Measurements from ENCODE around the gene TLR2. TPM values are rescaled to one million over a fixed set of nuclear protein-coding genes. Genes with fewer than 3 reads are reported as not detected.

TLR2 gene
- total RNA-seq, 6 experiments from 2014 or later: 4.2 to 22.3 (median 12.1) TPM

- H3K4me3 ChIP-seq: no peak overlapping the region
- H3K27me3 ChIP-seq: no peaks in the 10 kb centered on the region
- WGBS (ENCODE audit: insufficient coverage, low coverage, low lambda C conversion rate, missing lambda C conversion rate): 63% methylated on average over 9 of the region's 9 CpGs
- no peaks in the 10 kb centered on the region for H3K4me1 ChIP-seq
- intact Hi-C loops (cut with DNase I): no loop called here
- ATAC-seq (peak; percentile 85 to 95 (median 91)), DNase-seq (no peak)
- no peaks in the 10 kb centered on the region for H3K9me3 ChIP-seq
- H3K36me3 ChIP-seq: no peaks in the 10 kb centered on the region
- TF ChIP-seq CTCF (IDR thresholded peaks at IDR 0.05) (peak; percentile 47 to 59 (median 57)), POLR2A (IDR thresholded peaks at IDR 0.05) (no peak)
- no peak overlapping the region for H3K27ac ChIP-seq
Measured at GRCh38 chr4:153643406-153644383, 40.4 kb upstream of the TLR2 start.

GRCh38 chr4:153645183-153645582 lies 38.9 kb upstream of the TLR2 start:
- TF ChIP-seq CTCF (IDR thresholded peaks at IDR 0.05): peak in 1 of 4 donors; percentile 21
- no peak for TF ChIP-seq POLR2A (IDR thresholded peaks at IDR 0.05)
- DNase-seq: no peak
- intact Hi-C loops (cut with DNase I): no loop called here
- 77% methylated on average over 1 of the region's 1 CpG for WGBS (ENCODE audit: insufficient coverage, low coverage, low lambda C conversion rate, missing lambda C conversion rate)
- Histone ChIP-seq H3K27me3 (no peaks in the 10 kb centered on the region), H3K36me3 (no peaks in the 10 kb centered on the region), H3K27ac (no peak overlapping the region), H3K4me1 (no peaks in the 10 kb centered on the region), H3K9me3 (no peaks in the 10 kb centered on the region), H3K4me3 (no peak overlapping the region)
- no peak for ATAC-seq

- Histone ChIP-seq H3K27ac (no peak overlapping the region), H3K4me3 (no peak overlapping the region), H3K36me3 (no peaks in the 10 kb centered on the region), H3K9me3 (no peaks in the 10 kb centered on the region), H3K4me1 (no peaks in the 10 kb centered on the region), H3K27me3 (no peaks in the 10 kb centered on the region)
- DNase-seq: no peak
- no peak for ATAC-seq
- WGBS (ENCODE audit: insufficient coverage, low coverage, low lambda C conversion rate, missing lambda C conversion rate): 56% methylated on average over 1 of the region's 1 CpG
- intact Hi-C loops (cut with DNase I): no loop called here
- no peak for TF ChIP-seq CTCF (IDR thresholded peaks at IDR 0.05)
- TF ChIP-seq POLR2A (IDR thresholded peaks at IDR 0.05): no peak
Measured at GRCh38 chr4:153646261-153646660, 37.8 kb upstream of the TLR2 start.

- Histone ChIP-seq H3K27ac (no peak overlapping the region), H3K27me3 (no peaks in the 10 kb centered on the region), H3K9me3 (no peaks in the 10 kb centered on the region), H3K36me3 (no peaks in the 10 kb centered on the region), H3K4me3 (no peak overlapping the region), H3K4me1 (no peaks in the 10 kb centered on the region)
- DNase-seq: no peak
- WGBS (ENCODE audit: insufficient coverage, low coverage, low lambda C conversion rate, missing lambda C conversion rate): 100% methylated on average over 1 of the region's 1 CpG
- TF ChIP-seq CTCF (IDR thresholded peaks at IDR 0.05): no peak
- no peak for TF ChIP-seq POLR2A (IDR thresholded peaks at IDR 0.05)
- intact Hi-C loops (cut with DNase I): no loop called here
- ATAC-seq: no peak
Measured at GRCh38 chr4:153646978-153647377, 37.1 kb upstream of the TLR2 start.
